Lower leg skin (tissue), 4 donors: ENCODE data around the gene DENND1A. TPM values are rescaled to one million over a fixed set of nuclear protein-coding genes. Genes with fewer than 3 reads are reported as not detected.

ENCODE experiments used
- DNase-seq, 2 donors: peaks; one replicate each; pipeline ENCODE4 v3.0.0-alpha.2; 2019; ENCODE audit warnings: low spot score in 2 of 2
- H3K4me3 ChIP-seq: fragments of 200-600 bp; sonication (generic); 2 replicates; pipeline ENCODE4 v1.5.1; 2017; ENCODE audit warnings: mild to moderate bottlenecking, low read depth; ENCODE audit not compliant: poor library complexity, severe bottlenecking
- CTCF ChIP-seq, 3 donors: fragments of 450-650 bp; IDR thresholded peaks; one replicate each; pipeline ENCODE4 v1.5.1; 2016; ENCODE audit warnings: antibody characterized with exemption in 3 of 3, mild to moderate bottlenecking in 3 of 3, moderate library complexity in 2 of 3
- POLR2A ChIP-seq, 2 donors: fragments of 450-650 bp; IDR thresholded peaks; one replicate each; pipeline ENCODE4 v1.6.1; 2016 to 2017; ENCODE audit warnings: antibody characterized with exemption in 2 of 2, mild to moderate bottlenecking in 1 of 2, moderate library complexity in 1 of 2
- WGBS, 2 donors: methylation state at CpG; one replicate each; pipeline ENCODE4 v1.1.5; 2018; 5-methylcytosine and 5-hydroxymethylcytosine counted together
- intact Hi-C: fragments of 100-400 bp; cut with DNase I; formaldehyde crosslinking; loops from one replicate; pipeline ENCODE4 v1.15.0; 2023; ENCODE audit warnings: low total_unique reads
- total RNA-seq, 4 donors: library from RNA; depleted of rRNA; stranded (reverse); fragments of >200 nt; gene quantifications; one replicate each; pipeline ENCODE4 v1.1.0, GENCODE V29; 2016

The DENND1A gene
- total RNA-seq, 4 donors from 2014 or later: 6.5 to 16.3 (median 12.3) TPM

- intact Hi-C loops: no loop called here
- TF ChIP-seq POLR2A (IDR thresholded peaks at IDR 0.05): no peak
- TF ChIP-seq CTCF (IDR thresholded peaks at IDR 0.05): no peak
- no peak for DNase-seq
- 100% methylated on average over 3 of the region's 3 CpGs for WGBS, 2 donors
- H3K4me3 ChIP-seq: no peak overlapping the region
These were observed 447.5 kb downstream of the DENND1A start for GRCh38 chr9:123482295-123482968.

GRCh38 chr9:123481209-123481865 lies 448.6 kb downstream of the DENND1A start:
- no peak for TF ChIP-seq CTCF (IDR thresholded peaks at IDR 0.05)
- no peak for TF ChIP-seq POLR2A (IDR thresholded peaks at IDR 0.05)
- no peak for DNase-seq
- intact Hi-C loops: no loop called here
- no peak overlapping the region for H3K4me3 ChIP-seq
- WGBS, 2 donors: 84 to 87% methylated on average over 10 of the region's 10 CpGs

GRCh38 chr9:123480791-123481190 lies 449.1 kb downstream of the DENND1A start:
- WGBS, 2 donors: 91 to 93% methylated on average over 8 of the region's 8 CpGs
- intact Hi-C loops: no loop called here
- no peak overlapping the region for H3K4me3 ChIP-seq
- no peak for DNase-seq
- TF ChIP-seq CTCF (IDR thresholded peaks at IDR 0.05) (no peak), POLR2A (IDR thresholded peaks at IDR 0.05) (no peak)

- WGBS, 2 donors: 94 to 95% methylated on average over 9 of the region's 9 CpGs
- intact Hi-C loops: no loop called here
These were observed 449.8 kb downstream of the DENND1A start for GRCh38 chr9:123480096-123480495.

GRCh38 chr9:123478967-123479602 lies 450.8 kb downstream of the DENND1A start:
- WGBS, 2 donors: 89% methylated on average over 5 of the region's 5 CpGs
- H3K4me3 ChIP-seq: no peak overlapping the region
- intact Hi-C loops: no loop called here
- DNase-seq: no peak
- TF ChIP-seq CTCF (IDR thresholded peaks at IDR 0.05) (no peak), POLR2A (IDR thresholded peaks at IDR 0.05) (no peak)

More at GRCh38 chr9:123480096-123480495, 449.8 kb downstream of the DENND1A start:
- no peak for TF ChIP-seq CTCF (IDR thresholded peaks at IDR 0.05)
- TF ChIP-seq POLR2A (IDR thresholded peaks at IDR 0.05): no peak
- H3K4me3 ChIP-seq: no peak overlapping the region
- DNase-seq: no peak
